Thyroid gland (tissue), 4 donors: ENCODE data around the gene TSSK3. TPM values are rescaled to one million over a fixed set of nuclear protein-coding genes. Genes with fewer than 3 reads are reported as not detected.

Experiments
- DNase-seq, 2 donors: peaks; one replicate each; pipeline ENCODE4 v3.0.0-alpha.2; 2019
- H3K27ac ChIP-seq, 3 donors: fragments of 200-600 bp; sonication (generic); 1 replicate in 2 of 3; 2 replicates in 1 of 3; pipeline ENCODE4 v1.5.1; 2016 to 2019; ENCODE audit warnings: mild to moderate bottlenecking in 1 of 3, moderate library complexity in 1 of 3
- H3K27me3 ChIP-seq: fragments of 200-600 bp; sonication (generic); one replicate; pipeline ENCODE4 v1.5.1; 2019
- H3K36me3 ChIP-seq, 2 donors: fragments of 200-600 bp; sonication (generic); one replicate each; pipeline ENCODE4 v1.5.1; 2016 to 2019
- H3K4me1 ChIP-seq, 2 donors: fragments of 200-600 bp; sonication (generic); one replicate each; pipeline ENCODE4 v1.5.1; 2017 to 2019
- H3K4me3 ChIP-seq, 3 donors: fragments of 200-600 bp; sonication (generic); replicated peaks in 1 of 3; 1 replicate in 2 of 3; 2 replicates in 1 of 3; pipeline ENCODE4 v1.5.1; 2016; ENCODE audit warnings: mild to moderate bottlenecking in 1 of 3
- H3K9me3 ChIP-seq: fragments of 200-600 bp; sonication (generic); one replicate; pipeline ENCODE4 v1.5.1; 2017
- CTCF ChIP-seq, 6 experiments: fragments of 200-600 bp in 3 of 6; fragments of 450-650 bp in 3 of 6; sonication (generic) in 3 of 6; IDR thresholded peaks; one replicate each; pipeline ENCODE4 v1.5.1; 2016 to 2019; ENCODE audit warnings: antibody characterized with exemption in 6 of 6, mild to moderate bottlenecking in 2 of 6, inconsistent platforms in 1 of 6, moderate library complexity in 1 of 6
- POLR2A ChIP-seq, 2 donors: fragments of 450-650 bp; IDR thresholded peaks; one replicate each; pipeline ENCODE4 v1.6.1; 2017; ENCODE audit warnings: antibody characterized with exemption in 2 of 2, mild to moderate bottlenecking in 2 of 2, moderate library complexity in 1 of 2
- WGBS, 2 donors: methylation state at CpG; one replicate each; pipeline ENCODE4 v1.1.5; 2017; 5-methylcytosine and 5-hydroxymethylcytosine counted together
- intact Hi-C: fragments of 100-400 bp; cut with DNase I; formaldehyde crosslinking; loops from one replicate; pipeline ENCODE4 v1.15.1; 2023
- total RNA-seq, 4 donors: library from RNA; depleted of rRNA; stranded (reverse); fragments of >200 nt; gene quantifications; one replicate each; pipeline ENCODE4 v1.2.3, GENCODE V29; 2016

The TSSK3 gene
- total RNA-seq, 4 donors from 2014 or later: 1.2 to 6.0 (median 2.9) TPM

GRCh38 chr1:32376199-32376598 lies 13.9 kb downstream of the TSSK3 start:
- Histone ChIP-seq H3K27ac (no peak overlapping the region), H3K27me3 (no peaks in the 10 kb centered on the region), H3K4me3 (no peak overlapping the region), H3K9me3 (no peaks in the 10 kb centered on the region), H3K4me1 (no peaks in the 10 kb centered on the region), H3K36me3 (peaks cover 62 to 90% of the 10 kb centered on the region in 2 donors)
- WGBS, 2 donors: 89 to 95% methylated on average over 7 to 11 of the region's 11 CpGs
- TF ChIP-seq CTCF (IDR thresholded peaks at IDR 0.05) (no peak), POLR2A (IDR thresholded peaks at IDR 0.05) (no peak)
- intact Hi-C loops: no loop called here
- DNase-seq: no peak

- TF ChIP-seq CTCF (IDR thresholded peaks at IDR 0.05): no peak
- no peak for TF ChIP-seq POLR2A (IDR thresholded peaks at IDR 0.05)
- 83 to 86% methylated on average over 12 of the region's 12 CpGs for WGBS, 2 donors
- intact Hi-C loops: no loop called here
- Histone ChIP-seq H3K27me3 (no peaks in the 10 kb centered on the region), H3K36me3 (peaks cover 77 to 90% of the 10 kb centered on the region in 2 donors), H3K4me3 (no peak overlapping the region), H3K9me3 (no peaks in the 10 kb centered on the region), H3K27ac (no peak overlapping the region), H3K4me1 (no peaks in the 10 kb centered on the region)
- DNase-seq: no peak
These were observed 15.3 kb downstream of the TSSK3 start for GRCh38 chr1:32377541-32378220.

- Histone ChIP-seq H3K4me3 (no peak overlapping the region), H3K36me3 (peaks cover 91 to 93% of the 10 kb centered on the region in 2 donors), H3K9me3 (no peaks in the 10 kb centered on the region), H3K27me3 (no peaks in the 10 kb centered on the region), H3K27ac (no peak overlapping the region), H3K4me1 (no peaks in the 10 kb centered on the region)
- TF ChIP-seq POLR2A (IDR thresholded peaks at IDR 0.05) (no peak), CTCF (IDR thresholded peaks at IDR 0.05) (no peak)
- DNase-seq: no peak
- intact Hi-C loops: no loop called here
- WGBS, 2 donors: 95 to 96% methylated on average over 9 of the region's 9 CpGs
These were observed 17.7 kb downstream of the TSSK3 start for GRCh38 chr1:32380057-32380456.

GRCh38 chr1:32386676-32387392 lies 24.5 kb downstream of the TSSK3 start:
- DNase-seq: no peak
- no peak for TF ChIP-seq CTCF (IDR thresholded peaks at IDR 0.05)
- no peak for TF ChIP-seq POLR2A (IDR thresholded peaks at IDR 0.05)
- Histone ChIP-seq H3K4me1 (peaks cover 0 to under 1% of the 10 kb centered on the region in 2 donors), H3K27ac (no peak overlapping the region), H3K9me3 (no peaks in the 10 kb centered on the region), H3K4me3 (no peak overlapping the region), H3K36me3 (peaks cover 36 to 68% of the 10 kb centered on the region in 2 donors), H3K27me3 (no peaks in the 10 kb centered on the region)
- 90 to 93% methylated on average over 12 to 13 of the region's 13 CpGs for WGBS, 2 donors
- intact Hi-C loops: no loop called here

- Histone ChIP-seq H3K9me3 (no peaks in the 10 kb centered on the region), H3K36me3 (peaks cover 18 to 52% of the 10 kb centered on the region in 2 donors), H3K27me3 (no peaks in the 10 kb centered on the region), H3K4me1 (peaks cover 12 to 19% of the 10 kb centered on the region in 2 donors), H3K4me3 (no peak overlapping the region), H3K27ac (no peak overlapping the region)
- no peak for TF ChIP-seq POLR2A (IDR thresholded peaks at IDR 0.05)
- intact Hi-C loops: no loop called here
- DNase-seq: no peak
- 90% methylated on average over 6 of the region's 6 CpGs for WGBS, 2 donors
These were observed 26.3 kb downstream of the TSSK3 start for GRCh38 chr1:32388641-32389040.
